HepG2 (cell line): Measurements from ENCODE around the gene UBAC1. TPM values are rescaled to one million over a fixed set of nuclear protein-coding genes. Genes with fewer than 3 reads are reported as not detected.

ENCODE experiments used
- ARID2 ChIP-seq: sonication (generic); formaldehyde crosslinking; IDR thresholded peaks from 2 replicates; pipeline ENCODE4 v1.8.1; 2022; ENCODE audit warnings: mild to moderate bottlenecking, missing genetic modification reagents, borderline replicate concordance
- E2F5 ChIP-seq: sonication (generic); formaldehyde crosslinking; conservative IDR thresholded peaks from 2 replicates; pipeline ENCODE4 v1.4.0; 2020; ENCODE audit warnings: missing genetic modification reagents
- EZH2 ChIP-seq: conservative IDR thresholded peaks from 2 replicates; pipeline ENCODE4 v1.6.1; 2012; ENCODE audit warnings: mild to moderate bottlenecking, low read depth, low read length, moderate library complexity
- MAFF ChIP-seq: IDR thresholded peaks from 2 replicates; pipeline ENCODE4 v1.6.1; 2011; ENCODE audit warnings: low read depth, low read length, improper control_type of control experiment
- MEIS1 ChIP-seq: sonication (generic); formaldehyde crosslinking; IDR thresholded peaks from 2 replicates; pipeline ENCODE4 v1.9.0; 2021; ENCODE audit warnings: mild to moderate bottlenecking, missing genetic modification reagents, moderate library complexity, borderline replicate concordance
- RFX5 ChIP-seq: IDR thresholded peaks from 2 replicates; pipeline ENCODE4 v1.6.1; 2011; ENCODE audit warnings: low read depth, low read length, improper control_type of control experiment
- SP2 ChIP-seq: sonication (generic); formaldehyde crosslinking; IDR thresholded peaks from 2 replicates; pipeline ENCODE4 v1.5.1; 2020; ENCODE audit warnings: mild to moderate bottlenecking, missing genetic modification reagents
- SP5 ChIP-seq: IDR thresholded peaks from 2 replicates; pipeline ENCODE4 v1.6.1; 2016; ENCODE audit warnings: low read depth, borderline replicate concordance
- TBX2 ChIP-seq: sonication (generic); formaldehyde crosslinking; IDR thresholded peaks from 2 replicates; pipeline ENCODE4 v1.5.0; 2020; ENCODE audit warnings: missing genetic modification reagents, mild to moderate bottlenecking, borderline replicate concordance
- TOE1 ChIP-seq: sonication (generic); formaldehyde crosslinking; IDR thresholded peaks from 2 replicates; pipeline ENCODE4 v1.4.0; 2020; ENCODE audit warnings: mild to moderate bottlenecking, missing genetic modification reagents
- TSC22D2 ChIP-seq: sonication (generic); formaldehyde crosslinking; IDR thresholded peaks from 2 replicates; pipeline ENCODE4 v1.5.1; 2020; ENCODE audit warnings: missing genetic modification reagents, mild to moderate bottlenecking, borderline replicate concordance
- UBTF ChIP-seq: sonication (generic); formaldehyde crosslinking; IDR thresholded peaks from 2 replicates; pipeline ENCODE4 v1.4.0; 2020; ENCODE audit warnings: mild to moderate bottlenecking, missing genetic modification reagents
- ZMAT3 ChIP-seq: sonication (generic); formaldehyde crosslinking; conservative IDR thresholded peaks from 2 replicates; pipeline ENCODE4 v1.7.0; 2021; ENCODE audit warnings: missing genetic modification reagents
- ZNF18 ChIP-seq: sonication (generic); formaldehyde crosslinking; IDR thresholded peaks from 2 replicates; pipeline ENCODE4 v1.8.0; 2022; ENCODE audit warnings: mild to moderate bottlenecking, missing genetic modification reagents; ENCODE audit not compliant: insufficient replicate concordance
- ZNF224 ChIP-seq: sonication (generic); formaldehyde crosslinking; IDR thresholded peaks from 2 replicates; pipeline ENCODE4 v1.5.0; 2020; ENCODE audit warnings: mild to moderate bottlenecking, missing genetic modification reagents
- ZNF253 ChIP-seq: sonication (generic); formaldehyde crosslinking; IDR thresholded peaks from 2 replicates; pipeline ENCODE4 v1.8.0; 2022; ENCODE audit warnings: mild to moderate bottlenecking, missing genetic modification reagents, borderline replicate concordance
- ZNF350 ChIP-seq: sonication (generic); formaldehyde crosslinking; IDR thresholded peaks from 2 replicates; pipeline ENCODE4 v1.4.0; 2020; ENCODE audit warnings: mild to moderate bottlenecking, low read depth, missing genetic modification reagents, borderline replicate concordance
- ZNF430 ChIP-seq: sonication (generic); formaldehyde crosslinking; IDR thresholded peaks from 2 replicates; pipeline ENCODE4 v1.9.0; 2021; ENCODE audit warnings: mild to moderate bottlenecking, missing genetic modification reagents
- ZNF598 ChIP-seq: sonication (generic); formaldehyde crosslinking; IDR thresholded peaks from 2 replicates; pipeline ENCODE4 v1.5.1; 2020; ENCODE audit warnings: mild to moderate bottlenecking, missing genetic modification reagents, borderline replicate concordance
- ZSCAN21 ChIP-seq: sonication (generic); formaldehyde crosslinking; IDR thresholded peaks from 2 replicates; pipeline ENCODE4 v1.8.0; 2022; ENCODE audit warnings: mild to moderate bottlenecking, missing genetic modification reagents, moderate library complexity, borderline replicate concordance
- polyA plus RNA-seq, 8 experiments: library from polyadenylated mRNA; depleted of rRNA in 3 of 8; stranded (reverse) in 7 of 8; unstranded in 1 of 8; fragments of >200 nt; fragmentation: Illumina TruSeq in 4 of 8; extraction: Trizol in 4 of 8; gene quantifications; 2 replicates each; pipeline versions ENCODE4 v1.2.1 to v1.2.3, GENCODE V29; 2011 to 2016; ENCODE audit warnings: low read depth in 4 of 8, missing spikeins in 1 of 8, mixed read lengths in 1 of 8; ENCODE audit not compliant: insufficient read depth in 1 of 8
- total RNA-seq, 5 experiments: library from RNA; depleted of rRNA; stranded (reverse); fragments of >200 nt; fragmentation: Illumina TruSeq; extraction: Trizol; gene quantifications; 2 replicates each; pipeline ENCODE4 v1.2.3, GENCODE V29; 2016; ENCODE audit warnings: low read depth in 1 of 5
- TF ChIP-seq, protein P1 (sequence below): sonication (generic); formaldehyde crosslinking; IDR thresholded peaks from 2 replicates; pipeline ENCODE4 v1.5.0; 2020; ENCODE audit warnings: mild to moderate bottlenecking, missing genetic modification reagents

UBAC1 gene
- total and polyA plus RNA-seq, 2 of the 13 experiments (the other 11 are each of a cell fraction or from before 2014, with no cell fraction given): 32.2 to 34.1 TPM

- TF ChIP-seq, protein P1, sequence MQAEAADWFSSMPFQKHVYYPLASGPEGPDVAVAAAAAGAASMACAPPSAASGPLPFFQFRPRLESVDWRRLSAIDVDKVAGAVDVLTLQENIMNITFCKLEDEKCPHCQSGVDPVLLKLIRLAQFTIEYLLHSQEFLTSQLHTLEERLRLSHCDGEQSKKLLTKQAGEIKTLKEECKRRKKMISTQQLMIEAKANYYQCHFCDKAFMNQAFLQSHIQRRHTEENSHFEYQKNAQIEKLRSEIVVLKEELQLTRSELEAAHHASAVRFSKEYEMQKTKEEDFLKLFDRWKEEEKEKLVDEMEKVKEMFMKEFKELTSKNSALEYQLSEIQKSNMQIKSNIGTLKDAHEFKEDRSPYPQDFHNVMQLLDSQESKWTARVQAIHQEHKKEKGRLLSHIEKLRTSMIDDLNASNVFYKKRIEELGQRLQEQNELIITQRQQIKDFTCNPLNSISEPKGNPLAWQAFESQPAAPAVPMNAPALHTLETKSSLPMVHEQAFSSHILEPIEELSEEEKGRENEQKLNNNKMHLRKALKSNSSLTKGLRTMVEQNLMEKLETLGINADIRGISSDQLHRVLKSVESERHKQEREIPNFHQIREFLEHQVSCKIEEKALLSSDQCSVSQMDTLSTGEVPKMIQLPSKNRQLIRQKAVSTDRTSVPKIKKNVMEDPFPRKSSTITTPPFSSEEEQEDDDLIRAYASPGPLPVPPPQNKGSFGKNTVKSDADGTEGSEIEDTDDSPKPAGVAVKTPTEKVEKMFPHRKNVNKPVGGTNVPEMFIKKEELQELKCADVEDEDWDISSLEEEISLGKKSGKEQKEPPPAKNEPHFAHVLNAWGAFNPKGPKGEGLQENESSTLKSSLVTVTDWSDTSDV: 0 out of 2 replicates have a peak, but pooled peaks have one; percentile 21
- peak; percentile 96 for TF ChIP-seq SP5 (CRISPR knock-in tag)
- peak; percentile 64; the same call in 1 of the 2 replicates for TF ChIP-seq ZNF430 (CRISPR knock-in tag)
- no peak for TF ChIP-seq TOE1 (CRISPR knock-in tag)
- TF ChIP-seq SP2: no peak
- 0 out of 2 replicates have a peak, but pooled peaks have one; percentile 55 for TF ChIP-seq ZMAT3
- no peak for TF ChIP-seq ARID2 (CRISPR knock-in tag)
- no peak for TF ChIP-seq ZNF253 (CRISPR knock-in tag)
- TF ChIP-seq ZNF598 (CRISPR knock-in tag): no peak; the same call in 1 of the 2 replicates
- TF ChIP-seq ZSCAN21 (CRISPR knock-in tag): peak; percentile 75; the same call in 1 of the 2 replicates
- no peak for TF ChIP-seq E2F5 (CRISPR knock-in tag)
- TF ChIP-seq RFX5: no peak
- no peak for TF ChIP-seq MEIS1 (CRISPR knock-in tag)
- TF ChIP-seq TSC22D2 (CRISPR knock-in tag): peak; percentile 40; the same call in 1 of the 2 replicates
- peak; percentile 80 for TF ChIP-seq ZNF18 (CRISPR knock-in tag)
- TF ChIP-seq TBX2: peak; percentile 63; the same call in 1 of the 2 replicates
- no peak for TF ChIP-seq ZNF350
- TF ChIP-seq UBTF (CRISPR knock-in tag): peak; percentile 65
- peak; percentile 60; the same call in 1 of the 2 replicates for TF ChIP-seq ZNF224 (CRISPR knock-in tag)
- no peak for TF ChIP-seq MAFF
- TF ChIP-seq EZH2: no peak
Measured at GRCh38 chr9:135992486-135993408, 31.6 kb upstream of the UBAC1 start (continued).
